Ishikawa (cell line): ENCODE data around the gene LAMA3.

ENCODE experiments used
- EGR1 ChIP-seq: IDR thresholded peaks from 2 replicates; pipeline ENCODE4 v1.6.1; 2012
- EP300 ChIP-seq: IDR thresholded peaks from 2 replicates; pipeline ENCODE4 v1.6.1; 2012; ENCODE audit warnings: borderline replicate concordance

- no peak for TF ChIP-seq EP300
- no peak for TF ChIP-seq EGR1
Measured at GRCh38 chr18:23765931-23766330, 76.7 kb downstream of the LAMA3 start.
